Kidney (tissue), 14 donors: ENCODE data around the gene COQ4. TPM values are rescaled to one million over a fixed set of nuclear protein-coding genes. Genes with fewer than 3 reads are reported as not detected.

Experiments used
- DNase-seq, 5 donors: peaks; one replicate each; pipeline ENCODE4 v3.0.0-alpha.2; 2013 to 2020
- FAIRE-seq: peaks from 2 replicates; lab custom pipeline; 2012; peaks lifted over from hg19 to GRCh38; lab: Jason Lieb, UNC
- H3K27ac ChIP-seq, 2 donors: one replicate each; pipeline ENCODE4 v1.7.0; 2013; ENCODE audit warnings: low read depth in 2 of 2, low read length in 2 of 2, inconsistent platforms in 1 of 2
- H3K27me3 ChIP-seq: one replicate; pipeline ENCODE4 v1.7.1; 2013; ENCODE audit warnings: low read length, inconsistent platforms; ENCODE audit not compliant: control insufficient read depth, insufficient read depth
- H3K36me3 ChIP-seq, 3 donors: one replicate each; pipeline versions ENCODE4 v1.7.0 to v1.7.1; 2013; ENCODE audit warnings: low read length in 3 of 3, control low read depth in 1 of 3, inconsistent platforms in 1 of 3; ENCODE audit not compliant: insufficient read depth in 3 of 3, control insufficient read depth in 2 of 3
- H3K4me1 ChIP-seq, 3 donors: one replicate each; pipeline versions ENCODE4 v1.7.0 to v1.7.1; 2013; ENCODE audit warnings: low read length in 3 of 3, inconsistent platforms in 1 of 3, low read depth in 1 of 3; ENCODE audit not compliant: control insufficient read depth in 2 of 3, insufficient read depth in 2 of 3
- H3K4me3 ChIP-seq, 3 donors: one replicate each; pipeline versions ENCODE4 v1.7.0 to v1.8.1; 2013; ENCODE audit warnings: low read length in 3 of 3, control low read depth in 1 of 3, inconsistent platforms in 1 of 3
- H3K9ac ChIP-seq, 3 donors: one replicate each; pipeline versions ENCODE4 v1.7.0 to v1.7.1; 2013; ENCODE audit warnings: low read length in 3 of 3, control low read depth in 1 of 3, inconsistent platforms in 1 of 3
- H3K9me3 ChIP-seq, 3 donors: one replicate each; pipeline versions ENCODE4 v1.7.0 to v1.7.1; 2013; ENCODE audit warnings: low read length in 3 of 3, control low read depth in 1 of 3, inconsistent platforms in 1 of 3; ENCODE audit not compliant: control insufficient read depth in 2 of 3, insufficient read depth in 1 of 3
- CTCF ChIP-seq: IDR thresholded peaks from 3 replicates; pipeline ENCODE4 v1.5.1; 2012; ENCODE audit warnings: mild to moderate bottlenecking, moderate library complexity, borderline replicate concordance; ENCODE audit not compliant: insufficient read depth; ENCODE audit errors: extremely low read depth
- intact Hi-C: fragments of 100-400 bp; cut with DNase I; formaldehyde crosslinking; loops from one replicate; pipeline ENCODE4 v1.11.1; 2022
- polyA plus RNA-seq: library from polyadenylated mRNA; stranded (reverse); fragments of 350-450 nt; fragmentation: Illumina TruSeq; extraction: RNeasy Lipid Tissue Mini Kit (QIAGEN cat#74804); gene quantifications from one replicate; pipeline ENCODE4 v1.2.3, GENCODE V29; 2014; ENCODE audit warnings: low read depth, low replicate concordance; ENCODE audit not compliant: insufficient read depth
- total RNA-seq: library from RNA; stranded (reverse); fragmentation: NEBNext Ultra II Directional; extraction: Animal tissue kit (Norgen Biotek cat#: 25700); gene quantifications from one replicate; pipeline ENCODE4 v1.2.1, GENCODE V29; 2021
- donor health status: control.
- donor health status: control.
- donor health status: control.
- donor health status: control.
- donor health status: control.
- donor health status: DM: yes; HTN: yes; CAD: no.
- donor health status: Normal renal cell carcinoma (clear cell type).

The COQ4 gene
- total and polyA plus RNA-seq, 2 donors from 2014 or later: 59.7 to 111 TPM

DNA sequence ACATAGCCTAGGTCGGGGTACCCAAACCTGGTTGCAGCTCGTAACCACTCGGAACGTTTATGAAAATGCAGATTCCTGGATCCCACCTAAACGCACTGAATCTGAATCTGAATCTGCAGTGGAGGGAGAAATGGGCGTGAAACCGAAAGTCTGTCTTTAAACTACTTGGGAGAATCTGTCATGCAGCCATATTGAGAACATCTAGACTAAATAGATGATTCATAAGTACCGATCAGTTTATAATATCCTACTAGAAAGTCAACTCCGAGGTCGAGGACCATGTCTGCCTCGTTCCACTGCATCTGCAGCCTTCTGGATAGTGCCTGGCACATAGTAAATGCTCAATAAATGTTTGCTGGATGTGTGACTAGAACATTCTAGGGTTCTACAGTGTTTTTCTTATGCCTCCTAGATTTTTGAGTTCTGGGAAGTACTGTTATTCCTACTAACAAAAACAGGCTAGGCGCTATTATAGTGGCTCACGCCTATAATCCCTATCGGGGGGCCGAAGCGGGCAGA, 632 bp downstream of the COQ4 start:
- H3K36me3 ChIP-seq: peaks cover 6 to 19% (median 16%) of the 10 kb centered on the region in 3 donors
- no peaks in the 10 kb centered on the region for H3K9me3 ChIP-seq
- intact Hi-C loops: no loop called here
- TF ChIP-seq CTCF: no peak
- DNase-seq (no peak), FAIRE-seq (no peak)
- H3K4me1 ChIP-seq: peaks cover 0 to 18% (median 11%) of the 10 kb centered on the region in 3 donors
- peak overlapping the region; percentile 89 to 100 (median 100) for H3K4me3 ChIP-seq
- H3K27ac ChIP-seq: peak overlapping the region in 1 of 2 donors; percentile 97
- H3K9ac ChIP-seq: peak overlapping the region; percentile 58 to 94 (median 93)
- H3K27me3 ChIP-seq: no peaks in the 10 kb centered on the region

- no peak overlapping the region for H3K27ac ChIP-seq
- H3K36me3 ChIP-seq: peaks cover 6 to 19% (median 16%) of the 10 kb centered on the region in 3 donors
- no peaks in the 10 kb centered on the region for H3K9me3 ChIP-seq
- DNase-seq: no peak
- no peak for TF ChIP-seq CTCF
- intact Hi-C loops: no loop called here
- peaks cover 0 to 18% (median 11%) of the 10 kb centered on the region in 3 donors for H3K4me1 ChIP-seq
- peak overlapping the region in 2 of 3 donors; percentile 89 to 100 for H3K4me3 ChIP-seq
- no peaks in the 10 kb centered on the region for H3K27me3 ChIP-seq
- no peak overlapping the region for H3K9ac ChIP-seq
- FAIRE-seq: no peak
Observed at GRCh38 chr9:128323791-128324190, 1.2 kb downstream of the COQ4 start.

DNA sequence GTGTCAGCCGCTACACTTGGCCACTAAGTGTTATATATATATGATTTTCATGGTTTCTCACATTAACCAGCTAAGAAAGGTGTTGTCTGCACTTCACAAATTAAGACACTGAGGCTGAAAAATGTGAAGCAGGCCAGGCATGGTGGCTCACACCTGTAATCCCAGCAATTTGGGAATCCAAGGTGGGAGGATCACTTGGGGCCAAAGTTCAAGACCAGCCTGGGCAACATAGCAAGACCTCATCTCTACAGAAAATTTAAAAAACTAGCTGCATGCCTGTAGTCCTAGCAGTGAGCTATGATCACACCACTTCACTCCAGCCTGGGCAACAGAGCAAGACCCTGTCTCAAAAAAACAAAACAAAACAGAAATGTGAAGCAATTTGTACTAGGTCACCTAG, 1.8 kb downstream of the COQ4 start:
- intact Hi-C loops: no loop called here
- FAIRE-seq: no peak

More for the DNA sequence above, 1.8 kb downstream of the COQ4 start:
- no peak for TF ChIP-seq CTCF
- H3K9ac ChIP-seq: no peak overlapping the region
- no peaks in the 10 kb centered on the region for H3K27me3 ChIP-seq
- no peak overlapping the region for H3K27ac ChIP-seq
- no peaks in the 10 kb centered on the region for H3K9me3 ChIP-seq
- no peak overlapping the region for H3K4me3 ChIP-seq
- peaks cover 0 to 18% (median 11%) of the 10 kb centered on the region in 3 donors for H3K4me1 ChIP-seq
- no peak for DNase-seq
- H3K36me3 ChIP-seq: peaks cover 6 to 19% (median 16%) of the 10 kb centered on the region in 3 donors
